Measurements from ENCODE around the gene ANAPC4. TPM values are rescaled to one million over a fixed set of nuclear protein-coding genes. Genes with fewer than 3 reads are reported as not detected.

ANAPC4 gene
- polyA plus RNA-seq, 1 experiment = 26.2 TPM

DNA sequence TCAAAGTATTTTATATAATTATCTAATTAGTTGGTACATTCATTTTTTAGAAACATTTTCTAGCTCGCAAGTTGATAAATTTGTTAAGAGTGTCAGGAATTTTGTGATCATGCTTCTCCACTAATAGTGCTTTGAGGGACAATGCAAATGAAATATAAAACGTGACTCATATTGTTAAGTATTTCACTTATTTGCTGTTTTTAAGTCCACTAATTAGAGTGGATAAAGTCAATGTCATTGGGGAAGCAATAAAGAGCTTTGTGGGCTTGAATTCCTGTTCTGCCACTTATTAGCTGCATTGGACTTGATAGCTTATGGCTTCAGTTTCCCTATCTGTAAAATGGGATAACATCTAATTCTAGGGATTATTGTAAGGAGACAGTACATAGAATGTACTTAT lies 26.5 kb upstream of the ANAPC4 start:
- Histone ChIP-seq H3K4me3 (ENCODE audit: low read depth, low read length) (no peak overlapping the region), H3K27ac (ENCODE audit: low read depth, low read length) (no peak overlapping the region), H3K27me3 (ENCODE audit: control insufficient read depth, insufficient read depth, low read length) (no peaks in the 10 kb centered on the region), H3K9me3 (ENCODE audit: control insufficient read depth, insufficient read depth, low read length) (no peaks in the 10 kb centered on the region)
- ChIA-PET CTCF (interaction anchor here (0.9 to 4.6 kb wide), 3 partner anchors 17 to 38 kb away, joined by 5 to 26 read pairs (median 23); partner anchors contain the start of gene ZCCHC4), POLR2A (no interaction called here)
- DNase-seq (ENCODE audit: low read depth, low spot score) = no peak
- TF ChIP-seq CTCF (IDR thresholded peaks at IDR 0.05; ENCODE audit: low read depth, low read length) = no peak

GRCh38 chr4:25351777-25352416 lies 25.2 kb upstream of the ANAPC4 start:
- ChIA-PET CTCF (interaction anchor here (0.9 to 4.6 kb wide), 4 partner anchors 16 to 372 kb away, joined by 3 to 26 read pairs (median 14); partner anchors contain the start of gene ZCCHC4), POLR2A (no interaction called here)
- Histone ChIP-seq H3K27ac (ENCODE audit: low read depth, low read length) (no peak overlapping the region), H3K4me3 (ENCODE audit: low read depth, low read length) (no peak overlapping the region), H3K27me3 (ENCODE audit: control insufficient read depth, insufficient read depth, low read length) (no peaks in the 10 kb centered on the region), H3K9me3 (ENCODE audit: control insufficient read depth, insufficient read depth, low read length) (no peaks in the 10 kb centered on the region)
- no peak for TF ChIP-seq CTCF (IDR thresholded peaks at IDR 0.05; ENCODE audit: low read depth, low read length)
- DNase-seq (ENCODE audit: low read depth, low spot score) = peak; percentile 24

GRCh38 chr4:25356068-25356467 lies 21.0 kb upstream of the ANAPC4 start:
- ChIA-PET POLR2A (no interaction called here), CTCF (interaction anchor here (4.2 to 4.4 kb wide), 2 partner anchors 11 to 44 kb away, joined by 31 to 41 read pairs; partner anchors contain the start of gene ZCCHC4)
- Histone ChIP-seq H3K9me3 (ENCODE audit: control insufficient read depth, insufficient read depth, low read length) (no peaks in the 10 kb centered on the region), H3K27ac (ENCODE audit: low read depth, low read length) (no peak overlapping the region), H3K27me3 (ENCODE audit: control insufficient read depth, insufficient read depth, low read length) (no peaks in the 10 kb centered on the region), H3K4me3 (ENCODE audit: low read depth, low read length) (no peak overlapping the region)
- no peak for DNase-seq (ENCODE audit: low read depth, low spot score)
- TF ChIP-seq CTCF (IDR thresholded peaks at IDR 0.05; ENCODE audit: low read depth, low read length) = no peak

- POLR2A ChIA-PET = no interaction called here
Observed at GRCh38 chr4:25358515-25359275, 18.4 kb upstream of the ANAPC4 start.

More at GRCh38 chr4:25358515-25359275, 18.4 kb upstream of the ANAPC4 start:
- Histone ChIP-seq H3K27ac (ENCODE audit: low read depth, low read length) (no peak overlapping the region), H3K27me3 (ENCODE audit: control insufficient read depth, insufficient read depth, low read length) (no peaks in the 10 kb centered on the region), H3K4me3 (ENCODE audit: low read depth, low read length) (no peak overlapping the region), H3K9me3 (ENCODE audit: control insufficient read depth, insufficient read depth, low read length) (no peaks in the 10 kb centered on the region)
- CTCF ChIA-PET = interaction anchor here (0.6 to 4.4 kb wide), 3 partner anchors 8 to 46 kb away, joined by 5 to 41 read pairs (median 31); partner anchors contain the start of gene ZCCHC4
- DNase-seq (ENCODE audit: low read depth, low spot score) = no peak
- no peak for TF ChIP-seq CTCF (IDR thresholded peaks at IDR 0.05; ENCODE audit: low read depth, low read length)
